GM12892 (cell line): ENCODE results near the gene PTPRQ.

Experiments
- POLR2A ChIP-seq: IDR thresholded peaks from 2 replicates; pipeline ENCODE4 v1.6.1; 2011; ENCODE audit warnings: low read depth, low read length, control low read depth
- POLR2AphosphoS5 ChIP-seq: IDR thresholded peaks from 2 replicates; pipeline ENCODE4 v1.6.1; 2011; ENCODE audit warnings: low read depth, low read length, control low read depth
- TAF1 ChIP-seq: IDR thresholded peaks from 2 replicates; pipeline ENCODE4 v1.6.1; 2011; ENCODE audit warnings: low read depth, mild to moderate bottlenecking, control low read depth, low read length, borderline replicate concordance

DNA sequence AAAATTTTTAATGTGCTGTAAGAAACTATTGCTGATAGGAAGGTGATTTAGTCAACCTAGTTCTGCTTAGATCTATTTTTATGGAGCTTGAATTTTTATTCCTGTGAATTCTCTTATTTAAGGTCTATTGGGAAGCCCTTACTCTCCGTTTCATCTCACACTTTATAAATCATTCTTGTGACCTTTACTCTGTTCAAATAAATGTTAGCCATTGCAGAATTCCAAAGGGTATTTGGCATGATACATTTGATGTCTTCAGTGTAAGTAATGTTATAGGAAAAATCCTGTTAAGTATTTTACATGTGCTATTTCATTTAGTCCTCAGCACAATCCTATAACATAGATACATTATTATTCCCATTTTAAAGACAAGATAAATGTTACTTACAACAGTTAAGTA lies 12.5 kb downstream of the PTPRQ start:
- no peak for TF ChIP-seq TAF1
- no peak for TF ChIP-seq POLR2AphosphoS5
- TF ChIP-seq POLR2A = no peak
